WTC11 (cell line): ENCODE results near the gene PCGF1. TPM values are rescaled to one million over a fixed set of nuclear protein-coding genes. Genes with fewer than 3 reads are reported as not detected.

Experiments used
- FOXJ3 ChIP-seq: sonication (generic); formaldehyde crosslinking; IDR thresholded peaks from 2 replicates; pipeline ENCODE4 v1.9.0; 2021; ENCODE audit warnings: missing genetic modification reagents, mild to moderate bottlenecking, borderline replicate concordance
- GABPB1 ChIP-seq: sonication (generic); formaldehyde crosslinking; IDR thresholded peaks from 2 replicates; pipeline ENCODE4 v1.8.1; 2023; ENCODE audit warnings: mild to moderate bottlenecking, missing genetic modification reagents
- HMGA2 ChIP-seq: fragments of 250-450 bp; sonication (Bioruptor Pico); IDR thresholded peaks from 2 replicates; pipeline ENCODE4 v1.4.0; 2021; ENCODE audit warnings: mild to moderate bottlenecking, moderate library complexity
- IRF2 ChIP-seq: sonication (generic); formaldehyde crosslinking; IDR thresholded peaks from 2 replicates; pipeline ENCODE4 v1.8.0; 2022; ENCODE audit warnings: low read depth, missing genetic modification reagents, borderline replicate concordance
- KAT7 ChIP-seq: sonication (generic); formaldehyde crosslinking; IDR thresholded peaks from 2 replicates; pipeline ENCODE4 v1.8.1; 2023; ENCODE audit warnings: missing genetic modification reagents, mild to moderate bottlenecking, borderline replicate concordance
- NFE2L1 ChIP-seq: sonication (generic); formaldehyde crosslinking; IDR thresholded peaks from 2 replicates; pipeline ENCODE4 v1.8.1; 2023; ENCODE audit warnings: missing genetic modification reagents
- NFYB ChIP-seq: sonication (generic); formaldehyde crosslinking; conservative IDR thresholded peaks from 2 replicates; pipeline ENCODE4 v1.8.0; 2022; ENCODE audit warnings: low read depth, missing genetic modification reagents
- SMAD3 ChIP-seq: sonication (generic); formaldehyde crosslinking; IDR thresholded peaks from 2 replicates; pipeline ENCODE4 v1.8.0; 2022; ENCODE audit warnings: missing genetic modification reagents, mild to moderate bottlenecking, borderline replicate concordance
- SP1 ChIP-seq: sonication (generic); formaldehyde crosslinking; conservative IDR thresholded peaks from 2 replicates; pipeline ENCODE4 v1.8.1; 2022; ENCODE audit warnings: missing genetic modification reagents
- TEAD4 ChIP-seq: sonication (generic); formaldehyde crosslinking; IDR thresholded peaks from 2 replicates; pipeline ENCODE4 v1.8.0; 2022; ENCODE audit warnings: mild to moderate bottlenecking, missing genetic modification reagents
- ZNF121 ChIP-seq: sonication (generic); formaldehyde crosslinking; IDR thresholded peaks from 2 replicates; pipeline ENCODE4 v1.8.0; 2023; ENCODE audit warnings: missing genetic modification reagents
- ZNF232 ChIP-seq: sonication (generic); formaldehyde crosslinking; IDR thresholded peaks from 2 replicates; pipeline ENCODE4 v1.8.0; 2022; ENCODE audit warnings: mild to moderate bottlenecking, missing genetic modification reagents
- ZNF263 ChIP-seq: sonication (generic); formaldehyde crosslinking; IDR thresholded peaks from 2 replicates; pipeline ENCODE4 v1.8.1; 2022; ENCODE audit warnings: low read depth, mild to moderate bottlenecking, moderate library complexity, missing genetic modification reagents
- total RNA-seq: library from RNA; stranded (reverse); gene quantifications from 3 replicates; pipeline ENCODE4 v1.2.3, GENCODE V29; 2021
- TF ChIP-seq, protein P1 (sequence below): sonication (generic); formaldehyde crosslinking; IDR thresholded peaks from 2 replicates; pipeline ENCODE4 v1.8.1; 2022; ENCODE audit warnings: missing genetic modification reagents, borderline replicate concordance
- TF ChIP-seq, protein P2 (sequence below): sonication (generic); formaldehyde crosslinking; IDR thresholded peaks from 2 replicates; pipeline ENCODE4 v1.8.0; 2022; ENCODE audit warnings: mild to moderate bottlenecking, missing genetic modification reagents
- TF ChIP-seq, protein P3 (sequence below): fragments of 200-600 bp; IDR thresholded peaks from 2 replicates; pipeline ENCODE4 v1.8.0; 2022; ENCODE audit warnings: antibody characterized with exemption
- TF ChIP-seq, protein P4 (sequence below): sonication (generic); formaldehyde crosslinking; IDR thresholded peaks from 2 replicates; pipeline ENCODE4 v1.8.0; 2022; ENCODE audit warnings: mild to moderate bottlenecking, missing genetic modification reagents
- TF ChIP-seq, protein P5 (sequence below): sonication (generic); formaldehyde crosslinking; IDR thresholded peaks from 2 replicates; pipeline ENCODE4 v1.8.1; 2023; ENCODE audit warnings: mild to moderate bottlenecking, missing genetic modification reagents, moderate library complexity
- TF ChIP-seq, protein P6 (sequence below): fragments of 250-450 bp; sonication (Bioruptor Pico); IDR thresholded peaks from 2 replicates; pipeline ENCODE4 v2.1.2; 2022; ENCODE audit warnings: mild to moderate bottlenecking, moderate library complexity
- TF ChIP-seq, protein P7 (sequence below): sonication (generic); formaldehyde crosslinking; IDR thresholded peaks from 2 replicates; pipeline ENCODE4 v1.8.0; 2022; ENCODE audit warnings: missing genetic modification reagents
- TF ChIP-seq, protein P8 (sequence below): sonication (generic); formaldehyde crosslinking; IDR thresholded peaks from 2 replicates; pipeline ENCODE4 v1.8.1; 2023; ENCODE audit warnings: mild to moderate bottlenecking, missing genetic modification reagents
- TF ChIP-seq, protein P9 (sequence below): sonication (generic); formaldehyde crosslinking; IDR thresholded peaks from 2 replicates; pipeline ENCODE4 v1.8.0; 2022; ENCODE audit warnings: mild to moderate bottlenecking, missing genetic modification reagents
- TF ChIP-seq, protein P10 (sequence below): fragments of 250-450 bp; sonication (Bioruptor Pico); IDR thresholded peaks from 2 replicates; pipeline ENCODE4 v1.8.0; 2021; ENCODE audit warnings: mild to moderate bottlenecking

PCGF1 gene
- total RNA-seq, 1 experiment from 2014 or later: 15.7 TPM

DNA sequence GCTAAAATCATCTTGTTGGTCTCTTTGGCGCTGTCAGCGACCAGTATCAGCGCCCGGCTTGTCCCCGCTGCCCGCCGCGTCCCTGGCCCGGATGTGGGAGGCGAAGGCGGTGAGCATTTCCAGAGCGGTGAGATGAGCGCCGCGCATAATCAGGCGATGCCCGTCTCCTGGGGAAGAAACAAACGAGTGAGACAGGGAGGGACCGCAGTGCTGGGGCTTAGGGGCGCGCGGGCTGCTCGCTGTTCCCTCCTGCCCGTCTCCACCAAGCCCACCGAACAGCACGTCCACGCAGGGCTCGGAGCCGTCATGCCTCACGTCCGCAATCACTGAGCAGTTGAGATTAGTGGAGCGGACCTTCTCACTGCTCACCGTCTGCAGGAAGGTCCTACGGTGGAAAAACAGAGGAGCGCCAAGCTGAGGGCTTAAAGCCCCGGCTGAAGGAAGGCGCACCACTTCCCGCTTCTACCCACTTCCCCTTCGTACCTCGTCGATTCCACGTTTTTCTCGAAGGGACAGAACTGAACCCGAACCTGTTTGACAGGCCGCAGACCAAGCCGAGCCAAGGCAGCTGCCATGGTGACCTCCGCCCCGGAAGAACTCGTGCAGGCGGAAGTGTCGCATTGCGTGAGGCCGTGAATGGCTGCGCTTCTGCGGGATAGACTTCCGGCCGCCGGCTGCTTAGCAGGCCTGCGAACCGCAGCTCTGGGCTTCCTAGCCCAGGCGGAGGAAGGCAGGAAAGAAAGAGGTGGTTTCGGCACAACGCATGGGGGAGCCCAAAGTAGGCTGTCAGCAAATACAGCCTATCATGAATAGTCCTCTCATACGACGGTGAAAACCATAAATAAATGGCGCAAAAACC lies 35.2 kb downstream of the PCGF1 start, which contains the start of gene MRPL53 (continued):
- TF ChIP-seq, protein P1, sequence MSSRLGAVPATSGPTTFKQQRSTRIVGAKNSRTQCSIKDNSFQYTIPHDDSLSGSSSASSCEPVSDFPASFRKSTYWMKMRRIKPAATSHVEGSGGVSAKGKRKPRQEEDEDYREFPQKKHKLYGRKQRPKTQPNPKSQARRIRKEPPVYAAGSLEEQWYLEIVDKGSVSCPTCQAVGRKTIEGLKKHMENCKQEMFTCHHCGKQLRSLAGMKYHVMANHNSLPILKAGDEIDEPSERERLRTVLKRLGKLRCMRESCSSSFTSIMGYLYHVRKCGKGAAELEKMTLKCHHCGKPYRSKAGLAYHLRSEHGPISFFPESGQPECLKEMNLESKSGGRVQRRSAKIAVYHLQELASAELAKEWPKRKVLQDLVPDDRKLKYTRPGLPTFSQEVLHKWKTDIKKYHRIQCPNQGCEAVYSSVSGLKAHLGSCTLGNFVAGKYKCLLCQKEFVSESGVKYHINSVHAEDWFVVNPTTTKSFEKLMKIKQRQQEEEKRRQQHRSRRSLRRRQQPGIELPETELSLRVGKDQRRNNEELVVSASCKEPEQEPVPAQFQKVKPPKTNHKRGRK: no peak
- TF ChIP-seq GABPB1 (CRISPR knock-in tag) (peak; percentile 96), NFYB (peak; percentile 41; the same call in 1 of the 2 replicates), IRF2 (CRISPR knock-in tag) (no peak), SP1 (peak; percentile 71; the same call in 1 of the 2 replicates), TEAD4 (CRISPR knock-in tag) (no peak), NFE2L1 (CRISPR knock-in tag) (no peak), ZNF232 (CRISPR knock-in tag) (peak; percentile 42; the same call in 1 of the 2 replicates), KAT7 (CRISPR knock-in tag) (peak; percentile 92; the same call in 1 of the 2 replicates), HMGA2 (CRISPR knock-in tag) (no peak), ZNF121 (no peak), SMAD3 (CRISPR knock-in tag) (peak; percentile 94), ZNF263 (no peak), FOXJ3 (CRISPR knock-in tag) (no peak)
- TF ChIP-seq, protein P2, sequence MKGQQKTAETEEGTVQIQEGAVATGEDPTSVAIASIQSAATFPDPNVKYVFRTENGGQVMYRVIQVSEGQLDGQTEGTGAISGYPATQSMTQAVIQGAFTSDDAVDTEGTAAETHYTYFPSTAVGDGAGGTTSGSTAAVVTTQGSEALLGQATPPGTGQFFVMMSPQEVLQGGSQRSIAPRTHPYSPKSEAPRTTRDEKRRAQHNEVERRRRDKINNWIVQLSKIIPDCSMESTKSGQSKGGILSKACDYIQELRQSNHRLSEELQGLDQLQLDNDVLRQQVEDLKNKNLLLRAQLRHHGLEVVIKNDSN (CRISPR knock-in tag): no peak; the same call in 1 of the 2 replicates
- TF ChIP-seq, protein P3, sequence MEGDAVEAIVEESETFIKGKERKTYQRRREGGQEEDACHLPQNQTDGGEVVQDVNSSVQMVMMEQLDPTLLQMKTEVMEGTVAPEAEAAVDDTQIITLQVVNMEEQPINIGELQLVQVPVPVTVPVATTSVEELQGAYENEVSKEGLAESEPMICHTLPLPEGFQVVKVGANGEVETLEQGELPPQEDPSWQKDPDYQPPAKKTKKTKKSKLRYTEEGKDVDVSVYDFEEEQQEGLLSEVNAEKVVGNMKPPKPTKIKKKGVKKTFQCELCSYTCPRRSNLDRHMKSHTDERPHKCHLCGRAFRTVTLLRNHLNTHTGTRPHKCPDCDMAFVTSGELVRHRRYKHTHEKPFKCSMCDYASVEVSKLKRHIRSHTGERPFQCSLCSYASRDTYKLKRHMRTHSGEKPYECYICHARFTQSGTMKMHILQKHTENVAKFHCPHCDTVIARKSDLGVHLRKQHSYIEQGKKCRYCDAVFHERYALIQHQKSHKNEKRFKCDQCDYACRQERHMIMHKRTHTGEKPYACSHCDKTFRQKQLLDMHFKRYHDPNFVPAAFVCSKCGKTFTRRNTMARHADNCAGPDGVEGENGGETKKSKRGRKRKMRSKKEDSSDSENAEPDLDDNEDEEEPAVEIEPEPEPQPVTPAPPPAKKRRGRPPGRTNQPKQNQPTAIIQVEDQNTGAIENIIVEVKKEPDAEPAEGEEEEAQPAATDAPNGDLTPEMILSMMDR: no peak
- TF ChIP-seq, protein P4, sequence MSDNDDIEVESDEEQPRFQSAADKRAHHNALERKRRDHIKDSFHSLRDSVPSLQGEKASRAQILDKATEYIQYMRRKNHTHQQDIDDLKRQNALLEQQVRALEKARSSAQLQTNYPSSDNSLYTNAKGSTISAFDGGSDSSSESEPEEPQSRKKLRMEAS (CRISPR knock-in tag): peak; percentile 46; the same call in 1 of the 2 replicates
- TF ChIP-seq, protein P5, sequence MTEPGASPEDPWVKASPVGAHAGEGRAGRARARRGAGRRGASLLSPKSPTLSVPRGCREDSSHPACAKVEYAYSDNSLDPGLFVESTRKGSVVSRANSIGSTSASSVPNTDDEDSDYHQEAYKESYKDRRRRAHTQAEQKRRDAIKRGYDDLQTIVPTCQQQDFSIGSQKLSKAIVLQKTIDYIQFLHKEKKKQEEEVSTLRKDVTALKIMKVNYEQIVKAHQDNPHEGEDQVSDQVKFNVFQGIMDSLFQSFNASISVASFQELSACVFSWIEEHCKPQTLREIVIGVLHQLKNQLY (CRISPR knock-in tag): peak; percentile 85; the same call in 1 of the 2 replicates
- TF ChIP-seq, protein P6, sequence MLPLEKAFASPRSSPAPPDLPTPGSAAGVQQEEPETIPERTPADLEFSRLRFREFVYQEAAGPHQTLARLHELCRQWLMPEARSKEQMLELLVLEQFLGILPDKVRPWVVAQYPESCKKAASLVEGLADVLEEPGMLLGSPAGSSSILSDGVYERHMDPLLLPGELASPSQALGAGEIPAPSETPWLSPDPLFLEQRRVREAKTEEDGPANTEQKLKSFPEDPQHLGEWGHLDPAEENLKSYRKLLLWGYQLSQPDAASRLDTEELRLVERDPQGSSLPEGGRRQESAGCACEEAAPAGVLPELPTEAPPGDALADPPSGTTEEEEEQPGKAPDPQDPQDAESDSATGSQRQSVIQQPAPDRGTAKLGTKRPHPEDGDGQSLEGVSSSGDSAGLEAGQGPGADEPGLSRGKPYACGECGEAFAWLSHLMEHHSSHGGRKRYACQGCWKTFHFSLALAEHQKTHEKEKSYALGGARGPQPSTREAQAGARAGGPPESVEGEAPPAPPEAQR: no peak
- TF ChIP-seq, protein P7, sequence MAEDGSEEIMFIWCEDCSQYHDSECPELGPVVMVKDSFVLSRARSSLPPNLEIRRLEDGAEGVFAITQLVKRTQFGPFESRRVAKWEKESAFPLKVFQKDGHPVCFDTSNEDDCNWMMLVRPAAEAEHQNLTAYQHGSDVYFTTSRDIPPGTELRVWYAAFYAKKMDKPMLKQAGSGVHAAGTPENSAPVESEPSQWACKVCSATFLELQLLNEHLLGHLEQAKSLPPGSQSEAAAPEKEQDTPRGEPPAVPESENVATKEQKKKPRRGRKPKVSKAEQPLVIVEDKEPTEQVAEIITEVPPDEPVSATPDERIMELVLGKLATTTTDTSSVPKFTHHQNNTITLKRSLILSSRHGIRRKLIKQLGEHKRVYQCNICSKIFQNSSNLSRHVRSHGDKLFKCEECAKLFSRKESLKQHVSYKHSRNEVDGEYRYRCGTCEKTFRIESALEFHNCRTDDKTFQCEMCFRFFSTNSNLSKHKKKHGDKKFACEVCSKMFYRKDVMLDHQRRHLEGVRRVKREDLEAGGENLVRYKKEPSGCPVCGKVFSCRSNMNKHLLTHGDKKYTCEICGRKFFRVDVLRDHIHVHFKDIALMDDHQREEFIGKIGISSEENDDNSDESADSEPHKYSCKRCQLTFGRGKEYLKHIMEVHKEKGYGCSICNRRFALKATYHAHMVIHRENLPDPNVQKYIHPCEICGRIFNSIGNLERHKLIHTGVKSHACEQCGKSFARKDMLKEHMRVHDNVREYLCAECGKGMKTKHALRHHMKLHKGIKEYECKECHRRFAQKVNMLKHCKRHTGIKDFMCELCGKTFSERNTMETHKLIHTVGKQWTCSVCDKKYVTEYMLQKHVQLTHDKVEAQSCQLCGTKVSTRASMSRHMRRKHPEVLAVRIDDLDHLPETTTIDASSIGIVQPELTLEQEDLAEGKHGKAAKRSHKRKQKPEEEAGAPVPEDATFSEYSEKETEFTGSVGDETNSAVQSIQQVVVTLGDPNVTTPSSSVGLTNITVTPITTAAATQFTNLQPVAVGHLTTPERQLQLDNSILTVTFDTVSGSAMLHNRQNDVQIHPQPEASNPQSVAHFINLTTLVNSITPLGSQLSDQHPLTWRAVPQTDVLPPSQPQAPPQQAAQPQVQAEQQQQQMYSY (CRISPR knock-in tag): no peak
- TF ChIP-seq, protein P8, sequence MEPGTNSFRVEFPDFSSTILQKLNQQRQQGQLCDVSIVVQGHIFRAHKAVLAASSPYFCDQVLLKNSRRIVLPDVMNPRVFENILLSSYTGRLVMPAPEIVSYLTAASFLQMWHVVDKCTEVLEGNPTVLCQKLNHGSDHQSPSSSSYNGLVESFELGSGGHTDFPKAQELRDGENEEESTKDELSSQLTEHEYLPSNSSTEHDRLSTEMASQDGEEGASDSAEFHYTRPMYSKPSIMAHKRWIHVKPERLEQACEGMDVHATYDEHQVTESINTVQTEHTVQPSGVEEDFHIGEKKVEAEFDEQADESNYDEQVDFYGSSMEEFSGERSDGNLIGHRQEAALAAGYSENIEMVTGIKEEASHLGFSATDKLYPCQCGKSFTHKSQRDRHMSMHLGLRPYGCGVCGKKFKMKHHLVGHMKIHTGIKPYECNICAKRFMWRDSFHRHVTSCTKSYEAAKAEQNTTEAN (CRISPR knock-in tag): no peak
- TF ChIP-seq, protein P9, sequence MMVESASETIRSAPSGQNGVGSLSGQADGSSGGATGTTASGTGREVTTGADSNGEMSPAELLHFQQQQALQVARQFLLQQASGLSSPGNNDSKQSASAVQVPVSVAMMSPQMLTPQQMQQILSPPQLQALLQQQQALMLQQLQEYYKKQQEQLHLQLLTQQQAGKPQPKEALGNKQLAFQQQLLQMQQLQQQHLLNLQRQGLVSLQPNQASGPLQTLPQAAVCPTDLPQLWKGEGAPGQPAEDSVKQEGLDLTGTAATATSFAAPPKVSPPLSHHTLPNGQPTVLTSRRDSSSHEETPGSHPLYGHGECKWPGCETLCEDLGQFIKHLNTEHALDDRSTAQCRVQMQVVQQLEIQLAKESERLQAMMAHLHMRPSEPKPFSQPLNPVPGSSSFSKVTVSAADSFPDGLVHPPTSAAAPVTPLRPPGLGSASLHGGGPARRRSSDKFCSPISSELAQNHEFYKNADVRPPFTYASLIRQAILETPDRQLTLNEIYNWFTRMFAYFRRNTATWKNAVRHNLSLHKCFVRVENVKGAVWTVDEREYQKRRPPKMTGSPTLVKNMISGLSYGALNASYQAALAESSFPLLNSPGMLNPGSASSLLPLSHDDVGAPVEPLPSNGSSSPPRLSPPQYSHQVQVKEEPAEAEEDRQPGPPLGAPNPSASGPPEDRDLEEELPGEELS (CRISPR knock-in tag): no peak
- TF ChIP-seq, protein P10, sequence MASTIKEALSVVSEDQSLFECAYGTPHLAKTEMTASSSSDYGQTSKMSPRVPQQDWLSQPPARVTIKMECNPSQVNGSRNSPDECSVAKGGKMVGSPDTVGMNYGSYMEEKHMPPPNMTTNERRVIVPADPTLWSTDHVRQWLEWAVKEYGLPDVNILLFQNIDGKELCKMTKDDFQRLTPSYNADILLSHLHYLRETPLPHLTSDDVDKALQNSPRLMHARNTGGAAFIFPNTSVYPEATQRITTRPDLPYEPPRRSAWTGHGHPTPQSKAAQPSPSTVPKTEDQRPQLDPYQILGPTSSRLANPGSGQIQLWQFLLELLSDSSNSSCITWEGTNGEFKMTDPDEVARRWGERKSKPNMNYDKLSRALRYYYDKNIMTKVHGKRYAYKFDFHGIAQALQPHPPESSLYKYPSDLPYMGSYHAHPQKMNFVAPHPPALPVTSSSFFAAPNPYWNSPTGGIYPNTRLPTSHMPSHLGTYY (CRISPR knock-in tag): 0 out of 2 replicates have a peak, but pooled peaks have one; percentile 15
